ENCODE results near the gene CLUH. TPM values are rescaled to one million over a fixed set of nuclear protein-coding genes. Genes with fewer than 3 reads are reported as not detected.

CLUH gene
- total RNA-seq, 6 experiments from 2014 or later: 88.9 to 224 (median 166) TPM

DNA sequence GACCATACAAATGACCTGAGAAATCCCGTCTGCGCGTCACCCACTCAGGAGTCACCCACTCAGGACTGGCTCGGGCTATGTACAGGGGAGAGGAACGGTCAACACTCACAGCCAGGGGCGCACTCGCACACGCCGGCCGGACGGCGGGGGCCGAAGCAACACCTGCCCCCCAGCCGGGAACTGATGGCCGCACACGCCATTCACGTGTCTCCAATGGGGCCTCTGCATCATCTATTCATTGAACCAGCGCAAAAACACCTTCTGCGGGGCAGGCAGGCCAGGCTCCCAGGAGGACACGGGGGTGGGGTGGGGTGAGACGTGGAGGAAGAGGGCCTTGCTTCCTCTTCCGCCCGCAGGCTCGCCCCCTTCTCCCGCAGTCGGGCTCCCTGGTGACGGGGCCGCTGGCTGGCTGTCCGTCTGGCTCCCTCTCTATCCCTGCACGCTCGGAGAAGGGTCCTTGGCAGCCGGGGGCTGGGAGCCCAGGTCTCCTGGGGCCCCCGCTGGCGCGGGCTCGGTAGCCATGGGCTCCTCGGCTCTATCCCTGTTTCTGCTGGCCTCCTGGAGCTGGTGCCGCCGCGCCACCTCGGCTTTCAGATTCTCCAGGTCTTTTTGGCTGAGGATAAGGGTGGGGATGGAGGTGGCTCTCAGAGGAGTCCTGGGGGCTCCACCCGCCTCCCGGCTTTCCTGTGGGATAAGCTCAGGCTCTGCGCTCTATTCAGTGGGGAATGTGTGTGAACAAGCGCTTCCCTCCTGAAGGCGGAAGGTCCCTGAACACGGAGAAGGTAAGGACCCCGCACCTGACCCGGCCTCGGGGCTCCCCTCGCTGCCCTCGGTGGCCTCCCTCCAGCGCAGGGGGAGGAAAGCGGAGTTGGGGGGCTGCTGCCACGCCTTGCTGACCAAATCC lies 21.1 kb downstream of the CLUH start:
- H3K4me1 ChIP-seq: no peaks in the 10 kb centered on the region
- WGBS (ENCODE audit: insufficient coverage, low coverage, low lambda C conversion rate, missing lambda C conversion rate): 100% methylated on average over 2 of the region's 55 CpGs
- DNase-seq (peak in 2 of 3 donors; percentile 28 to 41), ATAC-seq (no peak)
- no peaks in the 10 kb centered on the region for H3K9me3 ChIP-seq
- H3K27ac ChIP-seq: no peak overlapping the region
- TF ChIP-seq POLR2A (IDR thresholded peaks at IDR 0.05): no peak
- no peak for TF ChIP-seq CTCF (IDR thresholded peaks at IDR 0.05)
- intact Hi-C loops (cut with DNase I): no loop called here
- H3K4me3 ChIP-seq: no peak overlapping the region
- peaks cover 0 to 55% (median 26%) of the 10 kb centered on the region in 4 donors for H3K36me3 ChIP-seq
- H3K27me3 ChIP-seq: no peaks in the 10 kb centered on the region

DNA sequence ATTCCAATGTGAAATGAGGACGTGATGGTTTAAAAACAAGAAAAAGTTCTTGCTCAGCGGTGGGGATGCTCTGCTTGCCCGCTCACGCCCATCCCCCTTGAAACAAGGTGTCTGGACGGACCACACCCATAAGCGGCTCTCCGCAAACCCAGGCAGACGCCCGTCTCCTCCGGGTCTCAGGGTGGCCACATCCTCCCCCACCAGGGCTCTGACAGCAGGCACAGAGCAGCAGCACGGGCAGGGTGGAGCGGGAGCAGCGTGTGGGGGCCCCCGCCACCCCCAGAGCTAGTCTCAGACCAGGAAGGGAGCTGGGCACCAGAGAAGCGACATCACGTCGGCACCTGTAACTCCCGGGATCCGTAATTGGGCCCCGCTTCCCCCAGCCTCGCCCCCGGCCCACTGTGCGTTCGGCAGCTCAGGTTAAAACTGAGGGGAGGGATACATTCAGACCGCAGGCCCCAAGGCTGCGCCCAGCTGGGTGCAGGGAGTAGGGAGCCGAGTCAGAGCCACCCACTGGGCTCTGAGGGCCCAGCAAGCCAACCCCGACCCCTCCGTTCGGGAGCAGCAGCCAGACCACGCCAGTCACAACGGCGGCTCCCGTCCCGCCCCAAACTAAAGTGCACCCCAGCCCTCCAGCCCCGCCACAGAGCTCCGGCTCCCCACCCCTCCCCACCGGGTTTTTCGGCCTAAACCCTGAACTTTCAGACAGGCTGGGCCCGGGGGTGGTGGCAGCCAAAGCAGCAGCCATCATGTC lies 22.0 kb downstream of the CLUH start:
- Histone ChIP-seq H3K36me3 (peaks cover 0 to 46% (median 21%) of the 10 kb centered on the region in 4 donors), H3K9me3 (no peaks in the 10 kb centered on the region), H3K4me1 (no peaks in the 10 kb centered on the region), H3K27me3 (no peaks in the 10 kb centered on the region), H3K27ac (no peak overlapping the region), H3K4me3 (no peak overlapping the region)
- WGBS (ENCODE audit: insufficient coverage, low coverage, low lambda C conversion rate, missing lambda C conversion rate): 65% methylated on average over 12 of the region's 40 CpGs
- ATAC-seq (peak in 2 of 4 donors; percentile 5 to 20), DNase-seq (peak in 2 of 3 donors; percentile 27 to 51)
- intact Hi-C loops (cut with DNase I): no loop called here
- TF ChIP-seq POLR2A (IDR thresholded peaks at IDR 0.05): no peak
- TF ChIP-seq CTCF (IDR thresholded peaks at IDR 0.05): no peak

DNA sequence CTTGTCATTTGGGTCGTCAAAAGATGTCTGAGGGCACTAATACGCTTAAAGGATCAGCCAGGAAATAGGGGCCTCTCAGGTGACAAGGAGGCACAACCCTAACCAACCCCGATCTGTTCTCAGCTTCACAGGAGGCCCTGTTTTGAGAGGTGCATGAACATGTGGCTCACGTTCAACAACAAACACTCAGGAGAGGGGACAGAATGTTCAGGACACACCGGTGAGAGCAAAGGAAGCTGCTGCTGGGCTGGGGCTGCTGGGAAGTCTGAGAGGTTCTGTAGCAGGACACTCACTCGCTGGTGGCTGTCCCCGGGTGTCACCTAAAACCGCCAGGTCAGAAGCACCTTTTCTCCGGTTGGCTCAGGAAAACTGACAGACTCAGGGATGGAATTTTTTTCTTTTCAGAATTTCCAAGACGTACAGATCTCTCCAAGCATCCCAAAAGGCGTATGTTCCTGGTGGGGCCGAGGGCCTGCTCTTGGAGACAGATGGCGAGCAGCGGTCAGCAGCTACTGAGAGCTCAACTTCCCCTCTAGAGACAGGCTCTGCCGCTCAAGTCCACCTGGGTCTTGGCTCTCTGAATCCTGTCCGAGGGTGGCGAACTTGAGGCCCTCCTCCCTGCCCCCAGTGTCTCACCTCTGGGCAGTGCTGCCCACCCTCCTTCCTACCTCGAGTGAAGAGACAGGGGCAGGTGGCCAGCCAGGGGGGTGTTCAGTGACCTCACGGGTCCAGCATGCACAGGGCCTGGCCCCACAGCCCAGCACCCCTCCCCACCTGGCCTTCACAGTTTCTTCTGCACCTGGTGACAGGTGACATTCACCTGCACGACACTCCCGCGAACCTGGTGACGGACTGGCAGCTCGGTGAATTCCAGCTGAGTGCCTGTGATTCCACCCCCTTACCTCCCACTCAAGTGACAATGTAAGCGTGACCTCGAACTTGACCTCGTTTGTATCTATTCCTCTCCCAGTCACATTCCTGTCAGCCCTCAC lies 22.9 kb downstream of the CLUH start:
- DNase-seq (peak in 2 of 3 donors; percentile 31 to 49), ATAC-seq (peak; percentile 5 to 39 (median 16))
- WGBS (ENCODE audit: insufficient coverage, low coverage, low lambda C conversion rate, missing lambda C conversion rate): 55% methylated on average over 19 of the region's 27 CpGs

More for the DNA sequence above, 22.9 kb downstream of the CLUH start:
- Histone ChIP-seq H3K27ac (no peak overlapping the region), H3K36me3 (peaks cover 0 to 47% (median 16%) of the 10 kb centered on the region in 4 donors), H3K27me3 (no peaks in the 10 kb centered on the region), H3K4me1 (no peaks in the 10 kb centered on the region), H3K4me3 (no peak overlapping the region), H3K9me3 (no peaks in the 10 kb centered on the region)
- TF ChIP-seq POLR2A (IDR thresholded peaks at IDR 0.05) (no peak), CTCF (IDR thresholded peaks at IDR 0.05) (no peak)
- intact Hi-C loops (cut with DNase I): no loop called here

Data from right lobe of liver (tissue), 6 donors.